K562 (cell line): ENCODE data around the gene PQBP1. TPM values are rescaled to one million over a fixed set of nuclear protein-coding genes. Genes with fewer than 3 reads are reported as not detected.

Experiments
- CREB3L1 ChIP-seq: fragments of 450-650 bp; IDR thresholded peaks from 2 replicates; pipeline ENCODE4 v1.6.1; 2014; ENCODE audit warnings: low read depth, mild to moderate bottlenecking, moderate library complexity, borderline replicate concordance
- EGR1 ChIP-seq: fragments of 450-650 bp; conservative IDR thresholded peaks from 2 replicates; pipeline ENCODE4 v1.6.1; 2017; ENCODE audit warnings: mild to moderate bottlenecking
- L3MBTL2 ChIP-seq: fragments of 450-650 bp; IDR thresholded peaks from 2 replicates; pipeline ENCODE4 v1.6.1; 2016; ENCODE audit warnings: mild to moderate bottlenecking, moderate library complexity
- MEIS2 ChIP-seq: fragments of 450-650 bp; IDR thresholded peaks from 2 replicates; pipeline ENCODE4 v1.6.1; 2014; ENCODE audit warnings: mild to moderate bottlenecking; ENCODE audit not compliant: partially characterized antibody
- POLR2H ChIP-seq: IDR thresholded peaks from 2 replicates; pipeline ENCODE4 v1.6.1; 2016; ENCODE audit warnings: missing genetic modification characterization, low read depth, mild to moderate bottlenecking, control low read depth, missing compliant biosample characterization, moderate library complexity
- SMC3 ChIP-seq: conservative IDR thresholded peaks from 2 replicates; pipeline ENCODE4 v1.6.1; 2011; ENCODE audit warnings: low read depth, low read length, improper control_type of control experiment; ENCODE audit not compliant: insufficient read depth
- polyA plus RNA-seq, 8 experiments: library from polyadenylated mRNA; depleted of rRNA in 4 of 8; stranded (reverse) in 5 of 8; unstranded in 3 of 8; fragments of >200 nt; fragmentation: Nextera tagmentation in 2 of 8; fragmentation: Illumina TruSeq in 1 of 8; extraction: Ambion mirVana in 2 of 8; extraction: Trizol in 1 of 8; gene quantifications; 2 replicates each; pipeline versions ENCODE4 v1.2.1 to v1.2.3, GENCODE V29; 2011 to 2014; ENCODE audit warnings: inconsistent platforms in 1 of 8, missing spikeins in 1 of 8
- total RNA-seq, 7 experiments: library from RNA; depleted of rRNA in 6 of 7; stranded (reverse); fragments of >200 nt in 6 of 7; fragmentation: Illumina TruSeq in 2 of 7; extraction: Trizol in 2 of 7; gene quantifications; 2 replicates each; pipeline versions ENCODE4 v1.2.1 to v1.2.3, GENCODE V29; 2011 to 2021; ENCODE audit warnings: low replicate concordance in 1 of 7
- TF ChIP-seq, protein P1 (sequence below): fragments of 450-650 bp; IDR thresholded peaks from 2 replicates; pipeline ENCODE4 v1.6.1; 2017; ENCODE audit warnings: mild to moderate bottlenecking, moderate library complexity

Gene PQBP1
- total and polyA plus RNA-seq, 9 of the 15 experiments (the other 6 are each of a cell fraction or from before 2014, with no cell fraction given), result 41.3 to 262 (median 112) TPM

DNA sequence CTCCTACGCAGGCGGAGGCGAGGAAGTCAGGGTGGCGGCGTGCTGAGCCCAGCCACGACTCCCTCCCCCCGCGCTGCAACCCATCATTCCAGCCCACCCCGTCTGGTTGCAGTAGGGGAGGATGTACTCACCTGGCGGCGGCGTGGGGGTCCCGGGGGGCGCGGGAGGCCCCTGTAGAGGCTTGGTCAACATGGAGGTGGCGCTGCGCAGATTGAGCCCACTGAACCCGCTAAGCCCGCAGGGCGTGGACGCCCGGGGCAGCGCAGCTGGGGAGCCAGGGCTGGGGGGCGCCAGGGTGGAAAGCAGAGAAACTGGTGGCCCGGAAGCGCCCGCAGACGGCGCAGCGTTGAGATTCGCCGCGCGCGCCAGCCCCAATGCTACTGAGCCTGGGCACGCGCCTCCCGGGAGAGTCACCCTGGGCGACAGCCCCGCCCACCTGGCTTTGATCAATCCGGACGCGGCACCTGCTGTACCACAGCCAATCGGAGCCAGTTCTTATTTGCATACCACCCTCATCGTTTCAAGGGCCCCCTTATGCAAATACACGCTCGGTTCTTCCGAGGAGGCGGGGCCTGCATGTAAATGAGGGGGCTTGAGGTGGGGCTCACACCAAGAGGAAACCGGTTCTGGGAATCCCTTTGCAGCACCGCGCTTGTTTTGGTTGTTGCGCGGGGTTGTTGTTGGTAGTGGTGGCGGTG is 21.1 kb downstream of the PQBP1 start, which contains the start of gene PIM2 (continued):
- TF ChIP-seq MEIS2, result peak; percentile 5
- no peak for TF ChIP-seq SMC3
- no peak for TF ChIP-seq CREB3L1
- no peak; the same call in 1 of the 2 replicates for TF ChIP-seq EGR1
- TF ChIP-seq L3MBTL2, result peak; percentile 24; the same call in 1 of the 2 replicates
- TF ChIP-seq, protein P1, sequence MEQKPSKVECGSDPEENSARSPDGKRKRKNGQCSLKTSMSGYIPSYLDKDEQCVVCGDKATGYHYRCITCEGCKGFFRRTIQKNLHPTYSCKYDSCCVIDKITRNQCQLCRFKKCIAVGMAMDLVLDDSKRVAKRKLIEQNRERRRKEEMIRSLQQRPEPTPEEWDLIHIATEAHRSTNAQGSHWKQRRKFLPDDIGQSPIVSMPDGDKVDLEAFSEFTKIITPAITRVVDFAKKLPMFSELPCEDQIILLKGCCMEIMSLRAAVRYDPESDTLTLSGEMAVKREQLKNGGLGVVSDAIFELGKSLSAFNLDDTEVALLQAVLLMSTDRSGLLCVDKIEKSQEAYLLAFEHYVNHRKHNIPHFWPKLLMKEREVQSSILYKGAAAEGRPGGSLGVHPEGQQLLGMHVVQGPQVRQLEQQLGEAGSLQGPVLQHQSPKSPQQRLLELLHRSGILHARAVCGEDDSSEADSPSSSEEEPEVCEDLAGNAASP, result no peak
- TF ChIP-seq POLR2H (tag), result peak; percentile 96
